ENCODE data around the gene LFNG. TPM values are rescaled to one million over a fixed set of nuclear protein-coding genes. Genes with fewer than 3 reads are reported as not detected.

The LFNG gene
- total and polyA plus RNA-seq, 7 experiments from 2014 or later: 1.2 to 246 (median 120) TPM

DNA sequence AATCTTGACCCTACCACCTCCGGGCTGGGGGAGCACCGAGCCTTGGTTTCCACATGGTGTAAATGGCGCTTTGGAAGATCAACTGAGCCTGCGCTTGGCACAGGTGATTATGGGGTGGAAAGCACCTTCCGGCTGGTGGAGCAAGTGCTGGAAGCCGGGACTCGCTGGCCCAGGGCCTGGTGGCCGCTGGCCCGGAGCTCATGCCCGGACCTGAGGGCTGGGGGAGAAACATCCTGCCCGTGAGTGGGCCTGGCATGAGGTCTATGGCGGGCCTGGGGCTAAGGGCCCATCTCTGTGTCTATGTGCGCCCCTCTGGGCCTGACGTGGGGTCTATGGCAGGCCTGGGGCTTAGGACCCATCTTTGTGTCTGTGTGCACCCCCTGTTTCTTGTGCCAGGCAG lies 14.2 kb upstream of the LFNG start:
- ATAC-seq: no peak
- H3K27ac ChIP-seq (ENCODE audit: low read depth, low read length): no peak overlapping the region
- Mint-ChIP-seq H3K4me3 (no peak overlapping the region), H3K36me3 (no peaks in the 10 kb centered on the region), H3K27me3 (peaks cover 0 to 3% (median 0%) of the 10 kb centered on the region in 5 donors), H3K27ac (no peak overlapping the region), H3K4me1 (peaks cover 20 to 39% (median 31%) of the 10 kb centered on the region in 7 donors), H3K9me3 (no peaks in the 10 kb centered on the region)
- DNase-seq: no peak
- no peak overlapping the region for H3K4me3 ChIP-seq (ENCODE audit: low read length)
- H3K4me1 ChIP-seq (ENCODE audit: control insufficient read depth in 2 of 2, insufficient read depth in 2 of 2, low read length in 2 of 2): peaks cover 30 to 31% of the 10 kb centered on the region in 2 donors
- no peaks in the 10 kb centered on the region for H3K36me3 ChIP-seq (ENCODE audit: control insufficient read depth in 2 of 3, insufficient read depth in 3 of 3, low read length in 3 of 3)
- POLR2A ChIA-PET: interaction anchor here (0.8 kb wide), 1 partner anchor 25 kb away, joined by 3 read pairs; no protein-coding TSS in a partner anchor
- CTCF ChIA-PET: no interaction called here
- intact Hi-C loops (cut with micrococcal nuclease): loop anchor here in 1 of 2 donors (5.0 kb wide), 1 partner anchor 103 kb away; the partner anchor contains the start of gene CHST12
- no peaks in the 10 kb centered on the region for H3K27me3 ChIP-seq (ENCODE audit: control insufficient read depth in 2 of 2, insufficient read depth in 2 of 2, low read length in 2 of 2)
- H3K9me3 ChIP-seq (ENCODE audit: control insufficient read depth in 2 of 3, low read length in 3 of 3): no peaks in the 10 kb centered on the region

DNA sequence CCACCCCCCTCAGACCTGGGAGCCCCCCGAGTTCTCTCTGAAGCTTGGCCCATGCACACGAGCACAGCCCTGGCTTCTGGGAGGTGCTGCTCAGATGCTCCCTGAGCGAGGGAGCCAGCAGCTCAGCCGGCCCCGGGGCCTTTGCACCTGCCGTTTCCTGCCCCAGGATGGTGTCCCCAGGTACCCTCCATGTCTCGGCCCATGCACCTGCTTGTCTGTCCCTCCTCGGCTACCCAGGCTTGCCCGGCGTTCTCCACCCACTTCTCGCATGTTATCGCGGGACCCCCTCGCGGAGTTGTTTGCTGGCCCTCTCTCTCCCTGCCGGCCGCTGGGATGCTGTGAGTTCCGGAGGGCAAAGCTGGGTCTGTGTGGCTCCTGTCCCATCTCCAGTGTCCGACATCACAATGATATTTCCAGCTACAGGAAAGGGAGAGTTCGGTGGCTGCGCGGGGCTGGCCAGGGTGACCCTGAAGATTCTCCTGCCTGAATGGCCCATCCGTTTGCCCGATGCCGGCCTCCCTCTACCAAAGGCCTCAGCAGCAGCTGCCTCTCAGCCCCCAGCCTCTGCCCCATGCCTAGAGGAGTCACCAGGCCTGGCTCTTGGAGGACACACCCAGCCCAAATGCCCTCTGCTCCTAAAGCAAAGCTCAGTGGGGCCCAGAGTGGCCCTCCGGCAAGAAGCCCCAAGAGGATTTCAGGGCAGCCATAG lies 12.2 kb upstream of the LFNG start:
- POLR2A ChIA-PET: interaction anchor here (0.8 to 9.2 kb wide), 5 partner anchors 9 to 203 kb away, joined by 3 to 401 read pairs (median 6); partner anchors contain the start of gene LFNG
- intact Hi-C loops (cut with micrococcal nuclease): loop anchor here in 1 of 2 donors (5.0 kb wide), 1 partner anchor 105 kb away; the partner anchor contains the start of gene CHST12
- Mint-ChIP-seq H3K9me3 (no peaks in the 10 kb centered on the region), H3K4me3 (peak overlapping the region in 1 of 10 donors; percentile 38), H3K27ac (peak overlapping the region in 4 of 9 donors; percentile 97 to 99 (median 98)), H3K27me3 (no peaks in the 10 kb centered on the region), H3K36me3 (no peaks in the 10 kb centered on the region), H3K4me1 (peaks cover 24 to 58% (median 42%) of the 10 kb centered on the region in 7 donors)
- Histone ChIP-seq H3K27me3 (ENCODE audit: control insufficient read depth in 2 of 2, insufficient read depth in 2 of 2, low read length in 2 of 2) (no peaks in the 10 kb centered on the region), H3K4me3 (ENCODE audit: low read length) (peak overlapping the region; percentile 61), H3K27ac (ENCODE audit: low read depth, low read length) (peak overlapping the region; percentile 87), H3K4me1 (ENCODE audit: control insufficient read depth in 2 of 2, insufficient read depth in 2 of 2, low read length in 2 of 2) (peaks cover 48 to 49% of the 10 kb centered on the region in 2 donors), H3K36me3 (ENCODE audit: control insufficient read depth in 2 of 3, insufficient read depth in 3 of 3, low read length in 3 of 3) (no peaks in the 10 kb centered on the region), H3K9me3 (ENCODE audit: control insufficient read depth in 2 of 3, low read length in 3 of 3) (no peaks in the 10 kb centered on the region)
- ATAC-seq (no peak), DNase-seq (no peak)
- CTCF ChIA-PET: interaction anchor here (0.9 kb wide), 1 partner anchor 9 kb away, joined by 3 read pairs; no protein-coding TSS in a partner anchor

DNA sequence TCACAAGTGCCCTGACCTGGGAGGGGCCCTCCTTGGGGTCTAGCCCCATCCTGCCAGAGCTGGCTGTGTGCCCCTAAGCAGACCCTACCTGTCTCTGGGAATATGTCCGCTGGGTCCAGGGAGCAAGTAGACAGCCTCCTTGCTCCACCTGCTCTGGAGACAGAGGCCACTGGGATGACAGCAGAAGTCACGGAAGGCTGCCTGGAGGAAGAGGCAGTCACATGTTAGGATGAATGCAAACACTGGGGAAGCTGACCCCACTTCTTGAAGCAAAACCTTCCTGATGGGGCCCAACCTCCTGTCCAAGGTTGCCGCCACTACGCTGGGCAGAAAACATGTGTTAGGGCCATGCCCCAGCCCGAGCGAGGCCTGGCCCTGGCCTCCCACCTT lies 11.7 kb upstream of the LFNG start:
- Mint-ChIP-seq H3K4me3 (peak overlapping the region in 8 of 10 donors; percentile 69 to 85 (median 84)), H3K27ac (peak overlapping the region in 7 of 9 donors; percentile 86 to 99 (median 97)), H3K4me1 (peaks cover 30 to 64% (median 45%) of the 10 kb centered on the region in 7 donors), H3K36me3 (no peaks in the 10 kb centered on the region), H3K9me3 (no peaks in the 10 kb centered on the region), H3K27me3 (no peaks in the 10 kb centered on the region)
- ChIA-PET CTCF (interaction anchor here (0.6 to 0.9 kb wide), 2 partner anchors 9 to 22 kb away, joined by 3 read pairs; no protein-coding TSS in a partner anchor), POLR2A (interaction anchor here (0.6 to 9.2 kb wide), 7 partner anchors 9 to 202 kb away, joined by 3 to 401 read pairs (median 4); partner anchors contain the start of genes LFNG and TTYH3)
- DNase-seq (no peak), ATAC-seq (no peak)
- intact Hi-C loops (cut with micrococcal nuclease): loop anchor here (1.0 to 5.0 kb wide), 4 partner anchors 15 to 106 kb away; partner anchors contain the start of gene CHST12 (in 1 of the 2)
- peaks cover 54% of the 10 kb centered on the region in 2 donors for H3K4me1 ChIP-seq (ENCODE audit: control insufficient read depth in 2 of 2, insufficient read depth in 2 of 2, low read length in 2 of 2)
- no peaks in the 10 kb centered on the region for H3K27me3 ChIP-seq (ENCODE audit: control insufficient read depth in 2 of 2, insufficient read depth in 2 of 2, low read length in 2 of 2)
- H3K36me3 ChIP-seq (ENCODE audit: control insufficient read depth in 2 of 3, insufficient read depth in 3 of 3, low read length in 3 of 3): no peaks in the 10 kb centered on the region
- H3K27ac ChIP-seq (ENCODE audit: low read depth, low read length): peak overlapping the region; percentile 87
- no peaks in the 10 kb centered on the region for H3K9me3 ChIP-seq (ENCODE audit: control insufficient read depth in 2 of 3, low read length in 3 of 3)
- H3K4me3 ChIP-seq (ENCODE audit: low read length): peak overlapping the region; percentile 61

DNA sequence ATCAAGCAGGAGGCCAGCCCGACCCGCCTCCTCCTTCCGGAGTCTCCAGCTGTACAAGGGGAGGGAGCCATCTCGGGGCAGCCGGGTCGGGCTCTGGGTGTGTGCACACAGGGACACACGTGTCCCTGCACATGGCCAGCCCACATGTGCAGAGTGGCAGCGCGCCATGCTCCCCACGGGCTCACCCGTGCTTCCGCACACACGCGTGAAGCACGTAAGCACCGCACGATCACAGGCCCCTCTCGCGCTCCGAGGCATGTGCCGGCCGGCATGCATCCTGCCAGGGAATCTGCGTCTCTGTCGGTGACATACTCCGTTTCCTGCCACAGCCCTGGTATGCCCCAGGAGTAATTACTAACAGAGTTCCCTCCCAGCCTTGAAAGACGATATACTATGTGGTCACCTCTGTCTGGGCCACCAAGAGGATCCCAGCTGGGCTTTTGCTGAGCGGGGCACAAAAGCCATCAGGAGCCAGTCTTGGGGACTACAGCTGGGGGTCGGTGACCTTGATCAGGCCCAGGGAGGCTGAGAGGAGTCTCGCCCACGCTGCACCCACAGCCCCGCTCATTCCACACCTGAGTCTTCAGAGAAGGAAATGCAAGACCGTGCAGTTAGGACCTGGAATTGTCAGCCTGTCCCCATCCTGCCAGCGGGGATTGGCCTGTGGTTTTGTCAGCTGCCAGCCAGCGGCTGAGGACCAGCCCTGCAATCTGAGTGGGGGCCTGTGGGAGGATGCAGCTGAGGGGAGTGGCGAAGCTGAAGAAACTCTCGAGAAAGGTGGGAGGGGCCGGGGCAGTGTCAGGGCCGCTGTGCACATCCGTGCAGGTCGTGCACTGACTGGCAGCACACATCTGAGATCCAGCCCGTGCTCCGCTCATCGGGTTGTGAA lies 11.0 kb upstream of the LFNG start:
- H3K27ac Mint-ChIP-seq: peak overlapping the region in 7 of 9 donors; percentile 86 to 99 (median 97)
- peak; percentile 76 for ATAC-seq
- Histone ChIP-seq H3K9me3 (ENCODE audit: control insufficient read depth in 2 of 3, low read length in 3 of 3) (no peaks in the 10 kb centered on the region), H3K36me3 (ENCODE audit: control insufficient read depth in 2 of 3, insufficient read depth in 3 of 3, low read length in 3 of 3) (no peaks in the 10 kb centered on the region), H3K27me3 (ENCODE audit: control insufficient read depth in 2 of 2, insufficient read depth in 2 of 2, low read length in 2 of 2) (no peaks in the 10 kb centered on the region), H3K27ac (ENCODE audit: low read depth, low read length) (peak overlapping the region; percentile 87), H3K4me1 (ENCODE audit: control insufficient read depth in 2 of 2, insufficient read depth in 2 of 2, low read length in 2 of 2) (peaks cover 58 to 61% of the 10 kb centered on the region in 2 donors), H3K4me3 (ENCODE audit: low read length) (peak overlapping the region; percentile 61)
- peaks cover 36 to 69% (median 50%) of the 10 kb centered on the region in 7 donors for H3K4me1 Mint-ChIP-seq
- CTCF ChIA-PET: interaction anchor here (0.6 to 0.8 kb wide), 2 partner anchors 15 to 23 kb away, joined by 3 read pairs; no protein-coding TSS in a partner anchor
- H3K27me3 Mint-ChIP-seq: no peaks in the 10 kb centered on the region
- peak; percentile 61 to 94 (median 93) for DNase-seq
- H3K36me3 Mint-ChIP-seq: no peaks in the 10 kb centered on the region
- intact Hi-C loops (cut with micrococcal nuclease): loop anchor here (1.0 to 5.0 kb wide), 6 partner anchors 14 to 106 kb away; partner anchors contain the start of genes BRAT1 (in 1 of the 2) and CHST12 (in 1 of the 2)
- POLR2A ChIA-PET: interaction anchor here (0.6 to 9.2 kb wide), 10 partner anchors 10 to 202 kb away, joined by 3 to 401 read pairs (median 4); partner anchors contain the start of genes BRAT1, LFNG and TTYH3
- peak overlapping the region in 9 of 10 donors; percentile 69 to 88 (median 84) for H3K4me3 Mint-ChIP-seq
- peaks cover 0 to 1% (median 0%) of the 10 kb centered on the region in 11 donors for H3K9me3 Mint-ChIP-seq

DNA sequence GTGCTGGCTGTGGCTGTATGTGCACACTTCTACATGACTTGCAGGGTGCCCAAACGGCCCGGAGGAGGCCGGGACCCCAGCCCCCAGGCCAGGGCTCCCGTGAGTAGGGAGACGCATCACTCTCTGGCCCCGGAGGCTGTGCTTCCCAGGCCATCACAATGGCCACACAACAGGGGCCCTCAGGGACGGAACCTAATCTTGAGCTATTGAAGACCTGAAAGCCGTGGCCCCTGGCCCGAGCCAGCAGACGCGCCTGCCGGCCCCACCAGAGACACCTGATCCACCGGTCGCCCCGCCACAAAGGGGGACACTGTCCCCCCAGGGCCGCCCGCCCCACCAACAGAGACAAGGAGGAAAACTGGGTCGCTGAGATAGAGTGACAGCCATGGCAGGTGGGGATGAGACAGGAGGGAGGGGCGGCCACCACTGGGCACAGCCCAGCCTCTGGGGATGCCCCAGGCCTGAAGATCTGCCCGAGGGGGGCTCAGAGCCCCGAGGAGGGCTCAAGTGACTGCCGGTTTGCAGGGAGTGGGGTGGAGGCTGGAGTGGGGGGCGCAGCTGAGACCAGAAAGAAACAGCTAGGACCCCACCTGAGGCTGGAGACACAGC lies 10.2 kb upstream of the LFNG start:
- peak overlapping the region in 7 of 9 donors; percentile 86 to 99 (median 97) for H3K27ac Mint-ChIP-seq
- CTCF ChIA-PET: interaction anchor here (0.8 to 1.1 kb wide), 2 partner anchors 14 to 19 kb away, joined by 3 to 4 read pairs; no protein-coding TSS in a partner anchor
- Histone ChIP-seq H3K27ac (ENCODE audit: low read depth, low read length) (peak overlapping the region; percentile 87), H3K4me3 (ENCODE audit: low read length) (peak overlapping the region; percentile 61), H3K9me3 (ENCODE audit: control insufficient read depth in 2 of 3, low read length in 3 of 3) (no peaks in the 10 kb centered on the region), H3K36me3 (ENCODE audit: control insufficient read depth in 2 of 3, insufficient read depth in 3 of 3, low read length in 3 of 3) (no peaks in the 10 kb centered on the region), H3K4me1 (ENCODE audit: control insufficient read depth in 2 of 2, insufficient read depth in 2 of 2, low read length in 2 of 2) (peaks cover 58 to 66% of the 10 kb centered on the region in 2 donors), H3K27me3 (ENCODE audit: control insufficient read depth in 2 of 2, insufficient read depth in 2 of 2, low read length in 2 of 2) (no peaks in the 10 kb centered on the region)
- H3K4me1 Mint-ChIP-seq: peaks cover 36 to 63% (median 47%) of the 10 kb centered on the region in 7 donors
- intact Hi-C loops (cut with micrococcal nuclease): loop anchor here (1.0 to 5.0 kb wide), 4 partner anchors 13 to 107 kb away; partner anchors contain the start of genes BRAT1 (in 1 of the 2) and CHST12 (in 1 of the 2)
- no peaks in the 10 kb centered on the region for H3K27me3 Mint-ChIP-seq
- POLR2A ChIA-PET: interaction anchor here (1.0 to 9.2 kb wide), 10 partner anchors 11 to 201 kb away, joined by 3 to 401 read pairs (median 4); partner anchors contain the start of genes BRAT1, EIF3B and LFNG
- peaks cover 0 to 1% (median 0%) of the 10 kb centered on the region in 11 donors for H3K9me3 Mint-ChIP-seq
- H3K36me3 Mint-ChIP-seq: no peaks in the 10 kb centered on the region
- H3K4me3 Mint-ChIP-seq: peak overlapping the region in 9 of 10 donors; percentile 69 to 88 (median 84)
- no peak for DNase-seq
- ATAC-seq: no peak
